GM23248 (cell line): ENCODE results near the gene TMEM59.
"Not testable (repeated sequence)": the region's sequence is repeated elsewhere in the genome, so short reads cannot be mapped to it uniquely, and the experiment has no call there.

Source experiments
- EZH2 ChIP-seq: fragments of 200-600 bp; sonication (generic); IDR thresholded peaks from 2 replicates; pipeline ENCODE4 v1.6.1; 2018; ENCODE audit warnings: antibody characterized with exemption, mild to moderate bottlenecking; ENCODE audit not compliant: insufficient read depth, poor library complexity, severe bottlenecking
- EZH2phosphoT487 ChIP-seq: fragments of 200-600 bp; sonication (generic); IDR thresholded peaks from 2 replicates; pipeline ENCODE4 v1.6.1; 2018; ENCODE audit warnings: antibody characterized with exemption, moderate library complexity, mild to moderate bottlenecking, low read depth; ENCODE audit not compliant: insufficient read depth

DNA sequence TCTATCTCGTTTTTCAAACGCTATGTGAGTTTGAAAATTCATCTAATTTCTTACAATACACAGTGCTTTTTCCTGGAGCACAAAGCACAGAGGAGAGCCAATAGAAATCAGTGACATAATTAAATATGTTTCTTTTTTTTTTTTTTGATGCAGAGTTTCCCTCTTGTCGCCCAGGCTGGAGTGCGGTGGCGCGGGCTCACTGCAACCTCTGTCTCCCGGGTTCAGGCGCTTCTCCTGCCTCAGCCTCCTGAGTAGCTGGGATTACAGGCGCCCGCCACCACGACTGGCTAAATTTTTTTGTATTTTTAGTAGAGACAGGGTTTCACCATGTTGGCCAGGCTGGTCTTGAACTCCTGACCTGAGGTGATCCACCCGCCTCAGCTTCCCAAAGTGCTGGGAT is 2.6 kb downstream of the TMEM59 start:
- TF ChIP-seq EZH2, EZH2phosphoT487: not testable (repeated sequence)
